H9 (cell line): ENCODE data around the gene KCNIP4. TPM values are rescaled to one million over a fixed set of nuclear protein-coding genes. Genes with fewer than 3 reads are reported as not detected.
A peak's percentile ranks its signal among the peaks of the same experiment; 100 is the strongest.

Experiments used
- DNase-seq: peaks from one replicate; pipeline ENCODE4 v3.0.0-alpha.2; 2017
- H2AFZ ChIP-seq: one replicate; pipeline ENCODE4 v1.6.1; 2013; ENCODE audit warnings: mild to moderate bottlenecking, low read length, control low read depth, moderate library complexity
- H2AK5ac ChIP-seq: 2 replicates; pipeline ENCODE4 v1.6.1; 2013; ENCODE audit warnings: low read length, control low read depth, mixed read lengths; ENCODE audit not compliant: insufficient read length
- H2BK120ac ChIP-seq: one replicate; pipeline ENCODE4 v1.6.1; 2013; ENCODE audit warnings: low read depth, mild to moderate bottlenecking, low read length, control low read depth, inconsistent platforms; ENCODE audit not compliant: poor library complexity, severe bottlenecking
- H2BK12ac ChIP-seq: 2 replicates; pipeline ENCODE4 v1.6.1; 2013; ENCODE audit warnings: low read length, control low read depth, mixed read lengths, low read depth; ENCODE audit not compliant: insufficient read length
- H2BK15ac ChIP-seq: 2 replicates; pipeline ENCODE4 v1.6.1; 2013; ENCODE audit warnings: low read depth, low read length, control low read depth
- H2BK20ac ChIP-seq: one replicate; pipeline ENCODE4 v1.6.1; 2013; ENCODE audit warnings: low read depth, mild to moderate bottlenecking, low read length, control low read depth, inconsistent platforms; ENCODE audit not compliant: poor library complexity, severe bottlenecking
- H2BK5ac ChIP-seq: 2 replicates; pipeline ENCODE4 v1.6.1; 2013; ENCODE audit warnings: low read length, control low read depth, mixed read lengths; ENCODE audit not compliant: insufficient read length
- H3K14ac ChIP-seq: 2 replicates; pipeline ENCODE4 v1.6.1; 2013; ENCODE audit warnings: low read length, control low read depth; ENCODE audit not compliant: insufficient read depth
- H3K18ac ChIP-seq: 2 replicates; pipeline ENCODE4 v1.6.1; 2013; ENCODE audit warnings: low read depth, mild to moderate bottlenecking, mixed read lengths, low read length, control low read depth; ENCODE audit not compliant: insufficient read length
- H3K23ac ChIP-seq: 2 replicates; pipeline ENCODE4 v1.6.1; 2013; ENCODE audit warnings: low read length, control low read depth, mixed read lengths, low read depth; ENCODE audit not compliant: insufficient read length
- H3K23me2 ChIP-seq: 2 replicates; pipeline ENCODE4 v1.6.1; 2013; ENCODE audit warnings: low read depth, mild to moderate bottlenecking, mixed read lengths, low read length, control low read depth; ENCODE audit not compliant: insufficient read length, poor library complexity, severe bottlenecking
- H3K27ac ChIP-seq: 2 replicates; pipeline ENCODE4 v1.5.1; 2013; ENCODE audit warnings: low read length, control low read depth, mixed read lengths, low read depth; ENCODE audit not compliant: insufficient read length
- H3K27me3 ChIP-seq: 2 replicates; pipeline ENCODE4 v1.6.1; 2013; ENCODE audit warnings: low read length, control low read depth, inconsistent platforms; ENCODE audit not compliant: insufficient read depth
- H3K4ac ChIP-seq: 2 replicates; pipeline ENCODE4 v1.6.1; 2013; ENCODE audit warnings: low read depth, mild to moderate bottlenecking, control low read depth, inconsistent platforms, low read length, moderate library complexity
- H3K4me1 ChIP-seq: 2 replicates; pipeline ENCODE4 v1.6.1; 2013; ENCODE audit warnings: low read length, control low read depth, inconsistent platforms; ENCODE audit not compliant: insufficient read depth
- H3K4me2 ChIP-seq: 2 replicates; pipeline ENCODE4 v1.6.1; 2013; ENCODE audit warnings: low read length, control low read depth, mixed read lengths; ENCODE audit not compliant: insufficient read length, insufficient read depth
- H3K56ac ChIP-seq: 2 replicates; pipeline ENCODE4 v1.6.1; 2013; ENCODE audit warnings: low read depth, mild to moderate bottlenecking, mixed read lengths, low read length, control low read depth; ENCODE audit not compliant: insufficient read length
- H3K79me1 ChIP-seq: 2 replicates; pipeline ENCODE4 v1.6.1; 2013; ENCODE audit warnings: low read depth, mild to moderate bottlenecking, moderate library complexity, low read length, control low read depth, inconsistent platforms; ENCODE audit not compliant: insufficient read depth, poor library complexity, severe bottlenecking
- H3K79me2 ChIP-seq: 2 replicates; pipeline ENCODE4 v1.6.1; 2013; ENCODE audit warnings: low read length, control low read depth, inconsistent platforms; ENCODE audit not compliant: insufficient read depth
- H3K9ac ChIP-seq: 2 replicates; pipeline ENCODE4 v1.6.1; 2013; ENCODE audit warnings: low read length, control low read depth, mixed read lengths; ENCODE audit not compliant: insufficient read length; ENCODE audit errors: extremely low read depth
- H3K9me3 ChIP-seq: one replicate; pipeline ENCODE4 v1.6.1; 2013; ENCODE audit warnings: low read depth, low read length, inconsistent platforms; ENCODE audit not compliant: control insufficient read depth
- H3T11ph ChIP-seq: one replicate; pipeline ENCODE4 v1.6.1; 2013; ENCODE audit warnings: mild to moderate bottlenecking, low read length, control low read depth, inconsistent platforms
- H4K20me1 ChIP-seq: one replicate; pipeline ENCODE4 v1.6.1; 2013; ENCODE audit not compliant: control insufficient read depth, insufficient read length, insufficient read depth
- H4K5ac ChIP-seq: 2 replicates; pipeline ENCODE4 v1.6.1; 2013; ENCODE audit warnings: low read depth, mild to moderate bottlenecking, mixed read lengths, low read length, control low read depth; ENCODE audit not compliant: insufficient read length
- H4K8ac ChIP-seq: replicated peaks from 2 replicates; pipeline ENCODE4 v1.6.1; 2013; ENCODE audit warnings: low read length, control low read depth, mixed read lengths, low read depth; ENCODE audit not compliant: insufficient read length
- H4K91ac ChIP-seq: 2 replicates; pipeline ENCODE4 v1.6.1; 2013; ENCODE audit warnings: low read depth, mild to moderate bottlenecking, moderate library complexity, mixed read lengths, low read length, control low read depth; ENCODE audit not compliant: insufficient read length
- H3K27ac Mint-ChIP-seq, 3 experiments: 2 replicates in 2 of 3; 3 replicates in 1 of 3; pipeline ENCODE4 v1.8.0; 2020 to 2021; ENCODE audit warnings: mixed read lengths in 3 of 3, mild to moderate bottlenecking in 1 of 3, moderate library complexity in 1 of 3
- H3K27me3 Mint-ChIP-seq: 2 replicates; pipeline ENCODE4 v1.8.0; 2021; ENCODE audit warnings: low read depth, mild to moderate bottlenecking, moderate library complexity, mixed read lengths
- H3K36me3 Mint-ChIP-seq, 3 experiments: 2 replicates in 2 of 3; 3 replicates in 1 of 3; pipeline ENCODE4 v1.8.0; 2020 to 2021; ENCODE audit warnings: low read depth in 3 of 3, mixed read lengths in 3 of 3; ENCODE audit not compliant: insufficient read depth in 1 of 3
- H3K4me1 Mint-ChIP-seq, 2 experiments: 2 replicates each; pipeline ENCODE4 v1.8.0; 2020; ENCODE audit warnings: mixed read lengths in 2 of 2
- H3K4me3 Mint-ChIP-seq, 2 experiments: 2 replicates in 1 of 2; 3 replicates in 1 of 2; pipeline ENCODE4 v1.8.0; 2020 to 2021; ENCODE audit warnings: mild to moderate bottlenecking in 2 of 2, mixed read lengths in 2 of 2, moderate library complexity in 1 of 2
- H3K9me3 Mint-ChIP-seq, 2 experiments: 2 replicates in 1 of 2; 3 replicates in 1 of 2; pipeline ENCODE4 v1.8.0; 2020; ENCODE audit warnings: mild to moderate bottlenecking in 2 of 2, mixed read lengths in 2 of 2, moderate library complexity in 1 of 2
- WGBS: extraction: QIAGEN DNeasy Blood & Tissue Kit; methylation state at CpG from one replicate; pipeline ENCODE4 v1.1.7; 2013; ENCODE audit warnings: missing lambda C conversion rate, low lambda C conversion rate, mixed read lengths; ENCODE audit not compliant: insufficient read length; ENCODE audit errors: extremely low coverage; 5-methylcytosine and 5-hydroxymethylcytosine counted together
- total RNA-seq: library from RNA; stranded (reverse); gene quantifications from 2 replicates; pipeline ENCODE4 v1.2.1, GENCODE V29; 2021
- TF ChIP-seq, protein P1 (sequence below): fragments of 200-600 bp; sonication (generic); conservative IDR thresholded peaks from 3 replicates; pipeline ENCODE4 v1.8.0; 2021; ENCODE audit warnings: antibody characterized with exemption, mild to moderate bottlenecking

Gene KCNIP4
- total RNA-seq, 1 experiment from 2014 or later: not detected

DNA sequence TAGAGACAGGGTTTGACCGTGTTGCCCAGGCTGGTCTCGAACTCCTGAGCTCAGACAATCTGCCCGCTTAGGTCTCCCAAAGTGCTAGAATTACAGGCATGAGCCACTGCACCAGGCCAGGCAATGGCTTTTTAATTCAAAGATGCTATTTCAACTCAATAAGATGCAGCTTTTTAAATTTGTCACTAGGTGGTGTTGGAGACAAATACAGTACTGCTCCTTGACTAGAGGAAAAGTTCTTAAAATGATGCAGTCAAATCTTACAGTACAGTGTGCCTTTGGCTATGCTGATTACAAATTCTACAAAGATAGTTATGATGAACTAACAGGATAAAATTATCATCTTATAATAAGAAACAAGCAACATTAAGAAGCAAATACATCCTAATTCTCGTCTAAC lies 441.1 kb downstream of the KCNIP4 start:
- no peak overlapping the region for H3K23ac ChIP-seq
- H3K27me3 Mint-ChIP-seq: no peaks in the 10 kb centered on the region
- no peak for DNase-seq
- no peak overlapping the region for H2BK120ac ChIP-seq
- H3K18ac ChIP-seq: no peak overlapping the region
- no peak overlapping the region for H2AFZ ChIP-seq
- no peaks in the 10 kb centered on the region for H4K20me1 ChIP-seq
- no peaks in the 10 kb centered on the region for H3K23me2 ChIP-seq
- H3K14ac ChIP-seq: no peak overlapping the region
- no peaks in the 10 kb centered on the region for H3K4me1 Mint-ChIP-seq
- no peaks in the 10 kb centered on the region for H3K9me3 ChIP-seq
- H3K9ac ChIP-seq: no peak overlapping the region
- no peaks in the 10 kb centered on the region for H3K79me1 ChIP-seq
- no peak overlapping the region for H3T11ph ChIP-seq
- H3K4me1 ChIP-seq: no peaks in the 10 kb centered on the region
- no CpG with 5 or more reads among the region's 4 CpGs for WGBS
- H4K5ac ChIP-seq: no peak overlapping the region
- no peak overlapping the region for H2AK5ac ChIP-seq
- no peaks in the 10 kb centered on the region for H3K9me3 Mint-ChIP-seq
- no peak overlapping the region for H3K27ac Mint-ChIP-seq
- H4K8ac ChIP-seq: no peak overlapping the region
- H3K27me3 ChIP-seq: no peaks in the 10 kb centered on the region
- no peak overlapping the region for H2BK5ac ChIP-seq
- H3K79me2 ChIP-seq: no peaks in the 10 kb centered on the region
- H4K91ac ChIP-seq: no peak overlapping the region
- TF ChIP-seq, protein P1, sequence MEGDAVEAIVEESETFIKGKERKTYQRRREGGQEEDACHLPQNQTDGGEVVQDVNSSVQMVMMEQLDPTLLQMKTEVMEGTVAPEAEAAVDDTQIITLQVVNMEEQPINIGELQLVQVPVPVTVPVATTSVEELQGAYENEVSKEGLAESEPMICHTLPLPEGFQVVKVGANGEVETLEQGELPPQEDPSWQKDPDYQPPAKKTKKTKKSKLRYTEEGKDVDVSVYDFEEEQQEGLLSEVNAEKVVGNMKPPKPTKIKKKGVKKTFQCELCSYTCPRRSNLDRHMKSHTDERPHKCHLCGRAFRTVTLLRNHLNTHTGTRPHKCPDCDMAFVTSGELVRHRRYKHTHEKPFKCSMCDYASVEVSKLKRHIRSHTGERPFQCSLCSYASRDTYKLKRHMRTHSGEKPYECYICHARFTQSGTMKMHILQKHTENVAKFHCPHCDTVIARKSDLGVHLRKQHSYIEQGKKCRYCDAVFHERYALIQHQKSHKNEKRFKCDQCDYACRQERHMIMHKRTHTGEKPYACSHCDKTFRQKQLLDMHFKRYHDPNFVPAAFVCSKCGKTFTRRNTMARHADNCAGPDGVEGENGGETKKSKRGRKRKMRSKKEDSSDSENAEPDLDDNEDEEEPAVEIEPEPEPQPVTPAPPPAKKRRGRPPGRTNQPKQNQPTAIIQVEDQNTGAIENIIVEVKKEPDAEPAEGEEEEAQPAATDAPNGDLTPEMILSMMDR: peak; percentile 59
- H3K36me3 Mint-ChIP-seq: no peaks in the 10 kb centered on the region
- H2BK20ac ChIP-seq: no peak overlapping the region
- no peak overlapping the region for H3K4me2 ChIP-seq
- H3K4me3 Mint-ChIP-seq: no peak overlapping the region
- H3K56ac ChIP-seq: no peak overlapping the region
- H3K27ac ChIP-seq: no peak overlapping the region
- H2BK15ac ChIP-seq: no peak overlapping the region
- no peak overlapping the region for H3K4ac ChIP-seq
- H2BK12ac ChIP-seq: no peak overlapping the region
